Stimulated activated naive B cell treated with anti-CD40 and anti-IgM and Interleukin-4, amounts not matched to agents 10 μg/mL and 1 μg/mL and 100 μg/mL, for 72 hours (primary cell): ENCODE results near the gene RFX2.
"Not testable (repeated sequence)": the region's sequence is repeated elsewhere in the genome, so short reads cannot be mapped to it uniquely, and the experiment has no call there.

ENCODE experiments used
- ATAC-seq, 2 donors: fragments of 150-1000 bp; cut with Tn5 transposase; replicated peaks; 2 replicates each; pipeline ENCODE4 v1.10.0; 2021; ENCODE audit warnings: moderate library complexity in 1 of 2
- DNase-seq: peaks from one replicate; pipeline ENCODE4 v3.0.0; 2021
- H3K27ac Mint-ChIP-seq: one replicate; pipeline ENCODE4 v1.8.0; 2022; ENCODE audit warnings: mild to moderate bottlenecking, mixed read lengths
- H3K27me3 Mint-ChIP-seq, 2 donors: one replicate each; pipeline ENCODE4 v1.8.0; 2022; ENCODE audit warnings: mixed read lengths in 2 of 2
- H3K36me3 Mint-ChIP-seq, 2 donors: one replicate each; pipeline ENCODE4 v1.8.0; 2022; ENCODE audit warnings: mixed read lengths in 2 of 2, mild to moderate bottlenecking in 1 of 2
- H3K4me1 Mint-ChIP-seq, 2 donors: one replicate each; pipeline ENCODE4 v1.8.0; 2022; ENCODE audit warnings: mixed read lengths in 2 of 2, mild to moderate bottlenecking in 1 of 2
- H3K4me3 Mint-ChIP-seq, 2 donors: one replicate each; pipeline ENCODE4 v1.8.0; 2022; ENCODE audit warnings: mild to moderate bottlenecking in 2 of 2, mixed read lengths in 2 of 2, moderate library complexity in 1 of 2
- H3K9me3 Mint-ChIP-seq, 2 donors: one replicate each; pipeline ENCODE4 v1.8.0; 2022; ENCODE audit warnings: mixed read lengths in 2 of 2, mild to moderate bottlenecking in 1 of 2

Gene RFX2

DNA sequence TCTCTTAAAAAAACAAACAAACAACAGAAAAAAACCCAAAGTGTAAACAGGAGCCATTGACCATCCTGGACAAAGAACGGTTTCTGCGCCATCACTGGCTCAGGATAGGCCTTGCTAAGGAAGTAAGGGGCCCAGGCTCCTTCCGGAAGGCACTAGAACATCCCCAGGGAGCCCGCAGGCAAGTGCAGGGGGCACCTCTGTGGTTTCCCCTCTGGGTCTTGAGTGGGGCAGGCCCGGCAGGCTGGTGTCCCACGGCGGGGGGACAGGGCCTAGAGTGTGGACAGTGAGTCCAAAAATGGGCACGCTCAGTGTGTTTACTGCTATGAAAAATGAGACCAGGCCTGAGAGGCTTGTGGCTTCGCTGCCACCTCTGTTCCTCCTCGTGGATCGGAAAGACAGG is 117.5 kb downstream of the RFX2 start:
- Mint-ChIP-seq H3K27ac (no peak overlapping the region), H3K4me1 (peaks cover 6% of the 10 kb centered on the region in 2 donors), H3K4me3 (no peak overlapping the region), H3K27me3 (peaks cover 0 to 9% of the 10 kb centered on the region in 2 donors), H3K9me3 (peaks cover 0 to 3% of the 10 kb centered on the region in 2 donors), H3K36me3 (no peaks in the 10 kb centered on the region)
- ATAC-seq (no peak), DNase-seq (no peak)

DNA sequence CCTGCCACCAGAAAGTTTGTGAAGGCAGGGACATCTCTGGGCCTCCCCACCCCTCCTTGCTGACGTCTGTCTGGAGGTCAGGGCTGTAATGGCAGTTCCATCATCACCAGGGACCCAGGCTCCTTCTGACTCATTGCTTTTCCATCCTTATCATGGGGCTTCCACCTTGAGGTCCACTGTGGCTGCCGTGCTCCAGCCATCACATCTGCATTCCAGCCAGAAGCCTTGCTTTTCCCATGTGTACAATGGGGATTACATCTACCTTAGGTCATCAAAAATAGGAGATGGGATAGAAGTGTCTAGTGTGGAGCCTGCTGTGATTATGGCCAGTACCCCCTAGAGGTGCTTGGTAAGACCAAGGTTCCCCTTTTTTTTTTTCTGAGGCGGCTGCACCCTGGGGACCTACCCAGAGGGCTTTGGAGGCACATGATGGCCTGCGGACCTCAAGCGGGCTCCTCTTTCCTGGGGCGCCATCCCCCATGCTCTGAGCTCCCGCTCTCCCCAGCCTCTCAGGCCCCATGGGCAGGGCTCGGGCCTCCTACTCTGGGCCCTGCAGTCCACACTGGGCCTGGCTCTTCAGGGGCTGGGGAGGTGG is 119.0 kb downstream of the RFX2 start:
- H3K27me3 Mint-ChIP-seq = peaks cover 0 to 9% of the 10 kb centered on the region in 2 donors
- no peak overlapping the region for H3K27ac Mint-ChIP-seq
- H3K36me3 Mint-ChIP-seq = no peaks in the 10 kb centered on the region
- ATAC-seq = peak in 1 of 2 donors; percentile 36
- no peak for DNase-seq
- no peak overlapping the region for H3K4me3 Mint-ChIP-seq
- H3K9me3 Mint-ChIP-seq = peaks cover 0 to 3% of the 10 kb centered on the region in 2 donors
- H3K4me1 Mint-ChIP-seq = peaks cover 14 to 15% of the 10 kb centered on the region in 2 donors

DNA sequence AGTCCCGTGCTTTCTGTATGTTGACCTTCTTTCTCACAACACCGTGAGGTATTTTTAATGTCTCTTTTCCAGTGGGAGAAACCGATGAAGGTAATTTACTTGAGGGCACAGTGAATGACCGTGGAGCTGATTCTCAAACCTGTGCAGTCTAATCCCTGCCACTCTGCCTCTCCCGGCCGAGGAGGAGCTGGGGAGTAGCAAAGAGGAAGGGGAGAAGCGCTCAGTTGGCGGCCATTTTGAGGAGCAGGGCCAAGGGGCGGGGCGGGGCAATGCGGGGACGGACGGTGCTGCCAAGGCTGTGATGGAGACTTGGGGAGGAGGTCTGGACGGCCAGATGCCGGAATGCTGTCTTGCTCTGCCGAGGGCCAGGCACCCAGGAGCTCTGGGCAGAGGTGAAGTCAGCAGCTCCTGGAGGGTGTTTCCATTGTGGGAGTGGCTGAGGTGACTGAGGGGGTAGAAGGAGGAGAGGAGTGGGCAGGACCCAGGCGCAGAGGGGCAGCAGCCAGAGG is 120.0 kb downstream of the RFX2 start:
- Mint-ChIP-seq H3K9me3 (peaks cover 0 to 3% of the 10 kb centered on the region in 2 donors), H3K27me3 (peaks cover 0 to 9% of the 10 kb centered on the region in 2 donors), H3K4me1 (peaks cover 14 to 15% of the 10 kb centered on the region in 2 donors), H3K27ac (peak overlapping the region; percentile 37), H3K4me3 (no peak overlapping the region), H3K36me3 (no peaks in the 10 kb centered on the region)
- no peak for ATAC-seq
- DNase-seq = no peak

DNA sequence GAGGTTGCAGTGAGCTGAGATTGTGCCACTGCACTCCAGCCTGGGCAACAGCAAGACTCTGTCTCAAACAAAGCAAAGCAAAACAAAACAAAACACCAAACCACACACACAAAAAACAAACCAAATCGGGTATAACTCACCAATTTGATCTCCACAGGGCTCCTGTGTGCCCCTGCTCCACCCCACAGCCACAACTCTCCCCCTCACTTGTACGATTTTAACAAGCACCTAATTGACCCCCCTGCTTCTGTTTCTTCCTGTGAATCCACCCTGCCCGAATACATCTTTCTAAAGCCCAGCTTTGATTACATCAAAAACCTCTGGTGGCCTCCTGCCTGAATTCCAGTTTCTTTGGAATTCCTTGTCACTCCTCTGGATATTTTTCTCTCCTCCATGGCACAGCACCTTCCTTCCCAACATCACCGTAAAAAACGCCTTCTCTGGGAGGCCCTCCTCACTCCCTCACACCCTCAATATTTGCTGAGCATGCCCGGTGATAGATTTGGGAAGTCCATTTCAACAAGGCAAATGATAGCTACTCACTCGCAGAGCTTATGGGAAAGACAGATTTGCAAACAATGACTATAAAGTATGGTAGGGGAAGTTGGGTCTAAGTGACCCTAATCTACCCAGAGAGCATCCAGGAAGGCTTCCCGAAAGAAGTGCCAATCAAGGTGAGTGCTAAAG is 120.8 kb downstream of the RFX2 start:
- ATAC-seq = no peak
- DNase-seq = no peak
- H3K27me3 Mint-ChIP-seq = peaks cover 0 to 9% of the 10 kb centered on the region in 2 donors
- H3K4me1 Mint-ChIP-seq = peaks cover 14 to 15% of the 10 kb centered on the region in 2 donors
- H3K27ac Mint-ChIP-seq = no peak overlapping the region
- peaks cover 0 to 3% of the 10 kb centered on the region in 2 donors for H3K9me3 Mint-ChIP-seq
- no peak overlapping the region for H3K4me3 Mint-ChIP-seq
- H3K36me3 Mint-ChIP-seq = no peaks in the 10 kb centered on the region

DNA sequence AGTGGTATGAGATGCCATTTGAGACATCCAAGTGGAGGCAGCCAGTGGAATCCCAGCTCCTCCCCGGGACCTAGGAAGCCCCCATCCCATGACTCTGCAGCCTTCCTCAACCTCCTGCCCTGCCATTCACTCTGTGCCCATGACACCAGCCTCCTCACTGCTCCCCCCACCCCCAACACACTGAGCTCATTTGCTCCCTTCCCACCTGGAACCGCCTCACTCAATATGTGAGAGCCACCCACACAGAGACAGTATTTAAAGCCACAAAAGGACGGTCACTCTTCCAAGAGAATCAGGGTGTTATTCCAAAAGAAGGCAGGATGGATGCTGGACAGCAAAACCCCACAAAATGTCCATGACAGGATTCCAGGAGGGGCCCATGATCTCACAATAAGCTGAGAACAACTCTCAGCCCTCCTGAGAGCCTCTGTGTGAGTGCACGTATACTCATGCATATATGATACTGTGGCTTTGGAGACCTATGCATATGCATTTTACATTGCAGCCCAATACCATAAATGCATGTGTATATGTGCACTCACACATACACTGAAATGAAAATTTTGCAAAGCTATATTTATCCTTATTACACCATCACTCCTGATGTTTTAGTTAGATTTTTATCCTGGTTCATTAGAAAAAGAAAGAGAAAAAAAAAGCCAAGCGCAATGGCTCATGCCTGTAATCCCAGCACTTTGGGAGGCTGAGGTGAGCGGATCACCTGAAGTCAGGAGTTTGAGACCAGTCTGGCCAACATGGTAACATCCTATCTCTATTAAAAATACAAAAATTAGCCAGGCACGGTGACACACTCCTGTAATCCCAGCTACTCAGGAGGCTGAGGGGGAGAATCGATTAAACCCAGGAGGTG is 121.5 kb downstream of the RFX2 start:
- Mint-ChIP-seq H3K27me3 (peaks cover 0 to 9% of the 10 kb centered on the region in 2 donors), H3K27ac (peak overlapping the region; percentile 45), H3K4me1 (peaks cover 14 to 15% of the 10 kb centered on the region in 2 donors), H3K9me3 (peaks cover 0 to 3% of the 10 kb centered on the region in 2 donors), H3K36me3 (no peaks in the 10 kb centered on the region), H3K4me3 (peak overlapping the region in 1 of 2 donors; percentile 12)
- peak; percentile 64 to 68 for ATAC-seq
- DNase-seq = no peak

DNA sequence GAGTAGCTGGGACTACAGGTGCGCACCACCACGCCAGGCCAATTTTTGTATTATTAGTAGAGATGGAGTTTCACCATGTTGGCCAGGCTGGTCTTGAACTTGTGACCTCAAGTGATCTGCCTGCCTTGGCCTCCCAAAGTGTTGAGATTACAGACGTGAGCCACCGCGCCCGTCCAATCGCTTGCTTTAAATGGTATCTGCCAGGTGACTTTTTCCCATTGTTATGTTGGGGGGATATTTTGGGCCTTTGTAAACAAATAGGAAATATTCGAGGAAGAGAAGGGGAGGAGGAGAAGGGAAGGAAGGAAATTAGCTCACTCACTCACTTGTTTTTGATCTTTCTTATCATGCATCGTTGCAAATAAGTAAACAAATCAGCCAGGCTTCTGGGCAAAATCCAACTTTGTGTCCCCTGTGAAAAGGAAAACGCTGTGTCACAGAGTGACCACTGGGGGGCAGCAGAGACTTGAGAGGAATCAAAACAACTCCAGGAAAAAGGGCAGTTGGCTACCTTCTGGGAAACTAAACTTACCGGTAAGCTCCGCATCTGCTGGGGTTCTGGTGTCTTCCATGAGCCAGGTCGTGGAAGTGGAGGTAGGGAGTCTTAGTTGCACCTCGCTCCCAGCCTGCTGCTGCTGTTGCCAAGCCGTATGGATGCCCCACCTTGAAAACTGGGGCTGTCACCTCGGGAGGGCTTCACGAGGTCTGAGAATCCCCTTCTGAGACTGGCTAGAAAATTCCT is 123.1 kb downstream of the RFX2 start:
- no peaks in the 10 kb centered on the region for H3K36me3 Mint-ChIP-seq
- H3K4me1 Mint-ChIP-seq = peaks cover 12 to 15% of the 10 kb centered on the region in 2 donors
- H3K9me3 Mint-ChIP-seq = peaks cover 0 to 3% of the 10 kb centered on the region in 2 donors
- H3K27me3 Mint-ChIP-seq = peaks cover 0 to 9% of the 10 kb centered on the region in 2 donors
- H3K27ac Mint-ChIP-seq = peak overlapping the region; percentile 94
- H3K4me3 Mint-ChIP-seq = peak overlapping the region; percentile 75 to 78
- peak; percentile 51 to 52 for ATAC-seq
- no peak for DNase-seq

DNA sequence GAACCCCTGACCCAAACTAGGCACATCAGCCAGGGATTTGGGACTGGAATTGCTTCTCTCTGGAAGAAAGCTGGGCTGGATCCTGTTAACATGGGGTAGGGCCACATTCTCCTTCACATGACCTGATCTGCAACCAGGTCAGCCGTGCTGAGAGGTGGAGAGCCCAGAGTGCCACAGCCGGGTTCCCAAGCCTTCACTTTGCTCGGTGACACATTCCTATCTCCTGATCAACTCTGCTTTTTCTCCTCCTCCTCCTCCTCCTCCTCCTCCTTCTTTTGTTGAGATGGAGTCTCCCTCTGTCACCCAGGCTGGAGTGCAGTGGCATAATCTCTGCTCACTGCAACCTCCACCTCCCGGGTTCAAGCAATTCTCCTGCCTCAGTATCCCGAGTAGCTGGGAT is 124.5 kb downstream of the RFX2 start:
- H3K27me3 Mint-ChIP-seq, H3K4me3 Mint-ChIP-seq, ATAC-seq: not testable (repeated sequence)

DNA sequence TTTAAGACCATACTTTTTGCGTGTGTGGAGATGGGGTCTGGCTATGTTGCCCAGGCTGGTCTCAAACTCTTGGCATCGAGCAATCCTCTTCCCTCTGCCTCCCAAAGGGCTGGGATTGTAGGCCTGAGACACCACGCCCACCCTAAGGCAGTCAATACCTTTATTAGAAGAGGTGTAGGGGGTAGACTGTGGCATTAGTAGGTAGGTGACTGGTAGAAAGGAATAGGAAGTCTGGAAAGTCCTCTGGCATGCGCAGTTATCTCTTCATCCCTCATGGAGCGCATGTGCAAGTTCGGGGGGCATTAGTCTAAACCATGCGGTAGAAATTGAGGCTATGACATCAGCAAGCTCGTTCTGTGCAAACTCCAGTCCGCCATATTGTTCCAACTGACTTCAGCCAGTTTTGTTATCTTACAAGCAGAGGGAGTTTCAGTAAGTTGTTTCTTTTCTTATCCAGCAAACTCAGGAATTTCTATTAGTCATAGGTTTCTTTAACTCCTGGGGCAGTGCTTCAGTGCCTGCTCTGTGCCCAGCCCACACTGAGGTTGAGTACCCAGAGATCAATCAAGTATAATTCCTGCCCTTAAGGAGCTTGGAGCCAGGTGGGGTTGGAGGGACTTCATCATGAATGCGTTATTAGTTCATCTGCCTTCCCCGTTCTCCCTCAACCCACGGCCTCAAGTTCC is 125.1 kb downstream of the RFX2 start:
- ATAC-seq = no peak
- Mint-ChIP-seq H3K9me3 (no peaks in the 10 kb centered on the region), H3K27me3 (peaks cover 0 to 9% of the 10 kb centered on the region in 2 donors), H3K4me1 (peaks cover 11 to 15% of the 10 kb centered on the region in 2 donors), H3K36me3 (peaks cover 0 to 2% of the 10 kb centered on the region in 2 donors), H3K4me3 (no peak overlapping the region), H3K27ac (no peak overlapping the region)
- no peak for DNase-seq

More for the DNA sequence above, 124.5 kb downstream of the RFX2 start:
- not testable (repeated sequence) for H3K36me3 Mint-ChIP-seq, H3K27ac Mint-ChIP-seq, H3K9me3 Mint-ChIP-seq, DNase-seq
- H3K4me1 Mint-ChIP-seq = peaks cover 11 to 15% of the 10 kb centered on the region in 2 donors

DNA sequence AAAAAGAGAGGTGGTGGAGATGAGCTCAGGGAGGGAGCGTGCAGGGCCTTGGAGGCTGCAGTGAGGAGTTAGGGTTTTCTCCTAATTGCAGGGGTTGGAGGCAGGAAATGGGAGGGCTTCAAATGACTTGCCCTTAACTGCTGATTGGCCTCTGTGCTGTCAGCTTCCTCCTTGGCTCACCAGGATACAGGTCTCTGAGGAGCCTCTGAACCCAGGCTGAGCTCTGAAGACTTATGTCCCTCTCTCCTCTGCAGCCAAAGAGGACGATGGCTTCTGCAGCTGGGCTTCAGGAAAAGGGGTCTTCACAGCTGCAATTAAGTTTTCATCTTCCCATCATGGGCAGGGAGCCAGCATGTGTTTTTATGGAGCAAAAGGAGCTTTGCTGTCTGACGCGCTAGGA is 125.7 kb downstream of the RFX2 start:
- Mint-ChIP-seq H3K4me3 (no peak overlapping the region), H3K27me3 (peaks cover 0 to 6% of the 10 kb centered on the region in 2 donors), H3K36me3 (peaks cover 0 to 2% of the 10 kb centered on the region in 2 donors), H3K4me1 (peaks cover 11 to 20% of the 10 kb centered on the region in 2 donors), H3K27ac (no peak overlapping the region), H3K9me3 (no peaks in the 10 kb centered on the region)
- ATAC-seq (no peak), DNase-seq (no peak)

DNA sequence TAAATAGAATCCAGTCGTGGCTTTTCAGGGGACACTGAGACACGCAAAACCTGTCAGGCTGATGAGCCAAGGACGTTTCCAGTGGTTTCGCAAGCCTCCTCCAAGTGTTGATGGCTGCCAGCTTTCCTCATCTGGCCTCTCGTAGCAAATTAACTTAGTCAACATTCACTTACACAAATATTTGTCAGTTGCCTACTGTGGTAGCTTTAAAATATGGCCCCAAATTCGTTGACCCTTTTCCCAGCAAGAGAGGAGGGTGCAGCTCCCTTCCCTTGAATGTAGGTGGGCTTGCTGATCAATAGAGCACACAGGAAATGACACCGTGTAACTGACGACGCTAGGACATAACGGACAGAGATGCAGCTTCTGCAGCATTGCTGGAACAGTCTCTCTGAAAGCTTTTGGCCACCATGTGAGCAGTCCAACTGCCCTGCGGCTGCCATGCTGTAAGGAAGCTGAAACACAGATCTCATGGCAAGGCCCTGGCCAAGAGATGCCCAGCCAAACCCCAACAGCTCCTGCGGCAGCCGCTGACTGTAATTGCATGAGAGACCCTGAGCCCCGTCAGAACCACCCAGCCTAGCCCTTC is 126.8 kb downstream of the RFX2 start:
- Mint-ChIP-seq H3K9me3 (no peaks in the 10 kb centered on the region), H3K27me3 (peaks cover 0 to under 1% of the 10 kb centered on the region in 2 donors), H3K27ac (no peak overlapping the region), H3K36me3 (peaks cover 0 to 2% of the 10 kb centered on the region in 2 donors), H3K4me3 (no peak overlapping the region), H3K4me1 (peaks cover 15 to 26% of the 10 kb centered on the region in 2 donors)
- ATAC-seq (no peak), DNase-seq (no peak)

DNA sequence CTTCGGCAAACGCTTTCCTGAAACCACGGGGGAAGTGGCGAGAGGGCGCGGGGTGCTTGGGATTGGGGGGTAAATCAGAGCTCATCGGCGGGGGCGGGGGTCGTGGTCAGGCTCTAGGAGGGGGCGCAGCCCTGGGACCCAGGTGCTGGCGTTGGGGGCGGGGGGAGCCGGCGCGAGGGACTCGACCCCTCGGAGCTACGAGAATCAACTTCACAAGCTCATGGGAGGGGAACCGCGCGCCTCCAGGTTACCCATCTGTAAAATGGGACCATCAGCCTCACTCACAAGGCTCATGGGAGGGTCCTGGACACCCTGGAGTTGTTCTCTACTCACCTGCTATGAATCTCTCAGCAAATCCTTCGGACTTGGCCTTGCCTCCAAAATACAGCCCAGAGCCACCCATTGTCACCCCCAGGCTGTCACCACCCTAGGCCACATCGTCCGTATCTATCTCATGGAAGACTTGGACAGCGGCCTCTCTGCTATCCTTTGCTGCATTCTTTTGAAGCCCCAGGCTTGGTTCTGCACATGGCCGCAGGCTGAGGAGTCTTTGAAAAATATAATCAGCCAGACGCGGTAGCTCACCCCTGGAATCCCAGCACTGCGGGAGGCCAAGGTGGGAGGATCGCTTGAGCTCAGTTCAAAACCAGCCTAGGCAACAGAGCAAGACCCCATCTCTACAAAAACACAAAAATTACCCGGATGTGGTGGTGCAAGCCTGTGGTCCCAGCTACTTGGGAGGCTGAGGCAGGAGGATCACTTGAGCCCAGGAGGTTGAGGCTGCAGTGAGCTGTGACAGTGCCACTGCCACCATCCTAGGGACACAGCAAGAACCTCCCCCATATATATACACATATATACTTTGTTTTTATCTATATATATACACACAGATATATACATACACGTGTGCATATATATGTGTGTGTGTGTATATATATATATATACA is 131.4 kb downstream of the RFX2 start:
- Mint-ChIP-seq H3K4me1 (peaks cover 39 to 53% of the 10 kb centered on the region in 2 donors), H3K27ac (peak overlapping the region; percentile 96), H3K36me3 (peaks cover 6 to 32% of the 10 kb centered on the region in 2 donors), H3K4me3 (peak overlapping the region; percentile 91 to 99), H3K27me3 (no peaks in the 10 kb centered on the region), H3K9me3 (no peaks in the 10 kb centered on the region)
- no peak for ATAC-seq
- DNase-seq = no peak
